ENCODE data around the gene ICE2.

GRCh38 chr15:60512937-60513336 lies 34.0 kb upstream of the ICE2 start:
- TF ChIP-seq CTCF (conservative IDR thresholded peaks at IDR 0.05; ENCODE audit: low read depth, low read length) (no peak), POLR2A (IDR thresholded peaks at IDR 0.05; ENCODE audit: low read depth, low read length) (no peak), BHLHE40 (IDR thresholded peaks at IDR 0.05; ENCODE audit: low read depth, low read length) (no peak), RAD21 (IDR thresholded peaks at IDR 0.05; ENCODE audit: low read length) (no peak), FOS (IDR thresholded peaks at IDR 0.05; ENCODE audit: low read depth, low read length) (no peak), MXI1 (IDR thresholded peaks at IDR 0.05; ENCODE audit: borderline replicate concordance, low read depth, low read length) (no peak), CEBPB (IDR thresholded peaks at IDR 0.05; ENCODE audit: low read depth, low read length) (no peak), ELK1 (IDR thresholded peaks at IDR 0.05; ENCODE audit: borderline replicate concordance, low read depth, low read length) (no peak), SMC3 (IDR thresholded peaks at IDR 0.05; ENCODE audit: low read depth, low read length) (no peak), RFX5 (IDR thresholded peaks at IDR 0.05; ENCODE audit: low read depth, low read length) (no peak), CHD1 (IDR thresholded peaks at IDR 0.05; ENCODE audit: low read depth, low read length) (no peak), MAFK (IDR thresholded peaks at IDR 0.05; ENCODE audit: low read depth, low read length) (no peak), NFE2L2 (IDR thresholded peaks at IDR 0.05; ENCODE audit: low read depth, low read length) (no peak), RCOR1 (IDR thresholded peaks at IDR 0.05; ENCODE audit: insufficient replicate concordance, low read length) (no peak)

All from IMR-90 (cell line).